Activated CD8-positive, alpha-beta memory T cell treated with anti-CD3 and anti-CD28 coated beads, Interleukin-2, amount 10 ng/mL, durations not matched to agents 7 days and 5 days (primary cell): ENCODE results near the gene MRPL2. TPM values are rescaled to one million over a fixed set of nuclear protein-coding genes. Genes with fewer than 3 reads are reported as not detected.

Experiments used
- ATAC-seq: fragments of 150-1000 bp; cut with Tn5 transposase; one replicate; pipeline ENCODE4 v1.10.0; 2021; ENCODE audit warnings: moderate library complexity
- CTCF ChIA-PET: fragments of 350-600 bp; sonication (Branson Sonifier 250); formaldehyde crosslinking; loops from one replicate; lab custom pipeline; 2021; ENCODE audit warnings: antibody characterized with exemption; lab: Charles Lee
- DNase-seq: peaks from one replicate; pipeline ENCODE4 v3.0.0-alpha.2; 2020
- H3K27ac Mint-ChIP-seq: one replicate; pipeline ENCODE4 v1.8.0; 2021; ENCODE audit warnings: mild to moderate bottlenecking, mixed read lengths
- H3K27me3 Mint-ChIP-seq: one replicate; pipeline ENCODE4 v1.8.0; 2021; ENCODE audit warnings: mixed read lengths
- H3K36me3 Mint-ChIP-seq: one replicate; pipeline ENCODE4 v1.8.0; 2021; ENCODE audit warnings: mild to moderate bottlenecking, mixed read lengths
- H3K4me1 Mint-ChIP-seq: one replicate; pipeline ENCODE4 v1.8.0; 2021; ENCODE audit warnings: mixed read lengths
- H3K4me3 Mint-ChIP-seq: one replicate; pipeline ENCODE4 v1.8.0; 2021; ENCODE audit warnings: mild to moderate bottlenecking, moderate library complexity, mixed read lengths
- H3K9me3 Mint-ChIP-seq: one replicate; pipeline ENCODE4 v1.8.0; 2022; ENCODE audit warnings: low read depth, mixed read lengths
- total RNA-seq, 2 experiments: library from RNA; stranded (reverse); gene quantifications; one replicate each; pipeline ENCODE4 v1.2.3, GENCODE V29; 2021

The MRPL2 gene
- 10 to 100 TPM; 64.2 to 71.0 TPM for total RNA-seq

DNA sequence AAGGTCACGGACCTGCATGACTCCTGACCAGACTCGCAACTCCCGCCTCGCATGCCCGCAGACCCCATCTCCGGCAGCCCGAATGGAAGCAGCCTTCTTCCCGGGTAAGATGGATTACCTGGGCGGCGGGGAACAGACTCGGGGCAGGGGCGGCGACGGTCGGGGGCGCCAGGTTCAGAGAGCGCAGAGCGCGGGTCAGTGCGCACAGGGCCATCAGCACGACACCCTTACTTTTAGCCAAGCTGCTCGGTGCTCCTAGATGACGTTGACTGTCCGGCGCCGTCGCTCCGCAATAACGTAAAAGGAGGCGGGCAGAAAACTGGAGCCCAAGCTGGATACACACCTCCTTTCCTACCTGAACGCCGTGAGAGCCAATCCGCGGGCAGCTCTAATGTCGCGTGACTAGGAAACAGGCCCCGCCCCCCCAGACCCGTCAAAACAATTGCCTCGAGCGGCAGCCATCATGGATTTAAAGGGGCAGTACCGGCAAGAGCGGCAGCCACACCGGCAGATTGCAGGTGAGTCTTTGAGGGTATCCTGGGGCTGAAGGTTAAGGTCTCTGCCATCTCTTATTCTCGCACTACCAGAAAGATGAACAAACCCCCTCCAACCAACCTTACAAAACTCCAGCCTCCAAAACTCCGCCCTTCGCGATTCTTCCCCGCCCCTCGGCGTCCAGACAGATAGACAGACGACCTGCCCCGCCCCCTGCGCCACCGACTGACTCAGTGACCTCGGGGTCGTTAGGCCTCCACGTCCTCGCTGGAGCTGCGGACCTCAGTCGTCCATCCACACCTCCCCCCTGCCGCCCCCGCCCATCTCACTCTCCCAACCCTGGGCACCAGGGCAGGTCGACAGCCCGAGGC lies at the start of gene MRPL2, which contains the start of gene KLC4:
MRPL2 (minus strand) TSS at position 267 of the 866 bp plus-strand sequence; CDS start at position 214, 53 bp downstream.
KLC4 (plus strand) TSS at position 464 of the 866 bp plus-strand sequence. CDS start 1,705 bp downstream, outside the sequence.
- H3K27ac Mint-ChIP-seq = peak within 1 kb of the TSS; percentile 99
- CTCF ChIA-PET = interaction anchor here (0.7 to 1.6 kb wide), 11 partner anchors 10 to 333 kb away, joined by 3 to 11 read pairs (median 3); partner anchors contain the start of genes DNPH1 and PPP2R5D
- H3K27me3 Mint-ChIP-seq = no peaks in the 10 kb centered on the region
- peaks cover 11% of the 10 kb centered on the region for H3K36me3 Mint-ChIP-seq
- ATAC-seq (peak; percentile 95), DNase-seq (peak; percentile 99)
- H3K9me3 Mint-ChIP-seq = no peaks in the 10 kb centered on the region
- peak within 1 kb of the TSS; percentile 92 for H3K4me3 Mint-ChIP-seq
- H3K4me1 Mint-ChIP-seq = peaks cover 27% of the 10 kb centered on the region

DNA sequence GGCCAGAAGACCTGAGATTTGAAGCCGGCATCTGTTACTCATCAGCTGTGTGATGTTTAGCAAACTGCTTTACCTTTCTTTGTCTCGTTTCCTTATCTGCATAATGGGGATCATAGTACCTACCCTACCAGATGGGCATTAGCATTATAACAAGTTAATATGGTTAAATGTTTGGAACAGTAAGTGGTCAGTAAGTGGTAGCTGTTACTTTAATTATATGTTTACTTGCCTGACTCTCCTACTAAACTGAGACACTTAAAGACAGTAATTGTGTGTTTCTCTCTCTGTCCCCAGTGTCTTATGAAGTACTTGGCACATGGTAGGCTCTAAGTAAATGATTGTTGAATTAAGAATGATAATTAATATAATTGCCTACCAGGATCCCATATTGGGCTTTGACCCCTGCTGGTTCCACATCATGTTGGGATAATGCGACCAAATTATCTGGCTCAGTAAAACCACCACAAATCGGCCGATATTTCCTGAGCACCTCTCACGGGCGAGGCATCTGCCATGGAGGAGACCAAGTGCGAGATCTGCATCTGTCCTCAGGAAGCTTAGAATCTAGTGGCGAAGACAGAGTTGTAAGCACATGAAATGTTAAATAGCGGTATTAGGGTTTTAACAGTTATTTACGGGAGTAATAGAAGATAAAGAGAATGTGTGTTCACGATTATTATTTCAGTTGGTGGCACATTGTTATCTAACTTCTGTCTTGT lies 48.3 kb upstream of the MRPL2 start:
- H3K4me1 Mint-ChIP-seq = no peaks in the 10 kb centered on the region
- DNase-seq = no peak
- CTCF ChIA-PET = no interaction called here
- peaks cover 3% of the 10 kb centered on the region for H3K27me3 Mint-ChIP-seq
- no peak overlapping the region for H3K27ac Mint-ChIP-seq
- no peaks in the 10 kb centered on the region for H3K36me3 Mint-ChIP-seq
- H3K9me3 Mint-ChIP-seq = no peaks in the 10 kb centered on the region
- H3K4me3 Mint-ChIP-seq = no peak overlapping the region
- ATAC-seq = no peak

DNA sequence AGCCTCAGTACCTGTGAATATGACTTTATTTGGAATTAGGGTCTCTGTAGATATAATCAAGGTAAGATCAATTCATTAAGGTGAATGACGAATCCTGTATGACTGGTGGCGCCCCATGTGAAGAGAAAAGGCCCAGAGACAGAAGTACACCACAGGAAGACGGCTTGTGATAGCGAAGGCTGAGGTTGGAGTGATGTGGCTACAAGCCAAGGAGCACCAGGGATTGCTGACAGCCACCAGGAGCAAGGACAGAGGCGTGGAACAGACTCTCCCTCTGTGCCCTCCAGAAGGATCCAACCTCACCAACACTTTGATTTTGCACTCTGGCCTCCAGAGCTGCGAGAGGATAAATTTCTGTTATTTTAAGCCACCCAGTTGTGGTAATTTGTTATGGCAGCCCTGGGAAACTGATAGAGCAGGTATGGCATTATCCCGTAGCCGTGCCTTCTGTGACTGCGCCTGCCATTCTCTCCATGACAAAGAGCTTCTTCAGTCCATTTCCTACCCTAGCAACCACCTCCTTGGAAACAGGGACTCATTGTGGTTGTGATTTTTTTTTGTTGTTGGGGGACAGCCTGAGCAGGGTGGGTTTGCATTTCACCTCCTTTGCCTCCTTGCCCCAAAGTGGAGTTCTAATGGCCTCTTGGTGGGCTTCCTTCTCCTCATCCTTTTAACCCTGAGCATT lies 46.4 kb upstream of the MRPL2 start:
- H3K4me3 Mint-ChIP-seq = no peak overlapping the region
- no peaks in the 10 kb centered on the region for H3K9me3 Mint-ChIP-seq
- ATAC-seq (no peak), DNase-seq (no peak)
- H3K27me3 Mint-ChIP-seq = peaks cover 3% of the 10 kb centered on the region
- no peaks in the 10 kb centered on the region for H3K4me1 Mint-ChIP-seq
- CTCF ChIA-PET = interaction anchor here (0.9 kb wide), 1 partner anchor 38 kb away, joined by 3 read pairs; no protein-coding TSS in a partner anchor
- H3K36me3 Mint-ChIP-seq = no peaks in the 10 kb centered on the region
- no peak overlapping the region for H3K27ac Mint-ChIP-seq

- no peak for DNase-seq
- CTCF ChIA-PET = no interaction called here
- H3K27me3 Mint-ChIP-seq = peaks cover 3% of the 10 kb centered on the region
Observed at GRCh38 chr6:43103253-43103876, 44.1 kb upstream of the MRPL2 start.

GRCh38 chr6:43101497-43101896 lies 42.3 kb upstream of the MRPL2 start:
- Mint-ChIP-seq H3K27me3 (peaks cover 3% of the 10 kb centered on the region), H3K4me1 (no peaks in the 10 kb centered on the region), H3K4me3 (no peak overlapping the region), H3K9me3 (no peaks in the 10 kb centered on the region), H3K36me3 (no peaks in the 10 kb centered on the region), H3K27ac (no peak overlapping the region)
- no peak for DNase-seq
- no peak for ATAC-seq
- CTCF ChIA-PET = no interaction called here

More at GRCh38 chr6:43103253-43103876, 44.1 kb upstream of the MRPL2 start:
- Mint-ChIP-seq H3K4me1 (no peaks in the 10 kb centered on the region), H3K4me3 (no peak overlapping the region), H3K9me3 (no peaks in the 10 kb centered on the region), H3K36me3 (no peaks in the 10 kb centered on the region), H3K27ac (no peak overlapping the region)
- ATAC-seq = no peak

GRCh38 chr6:43097502-43097901 lies 38.3 kb upstream of the MRPL2 start:
- no peaks in the 10 kb centered on the region for H3K9me3 Mint-ChIP-seq
- DNase-seq (no peak), ATAC-seq (no peak)
- H3K4me1 Mint-ChIP-seq = peaks cover 14% of the 10 kb centered on the region
- no peaks in the 10 kb centered on the region for H3K27me3 Mint-ChIP-seq
- H3K4me3 Mint-ChIP-seq = no peak overlapping the region
- CTCF ChIA-PET = interaction anchor here (2.0 kb wide), 1 partner anchor 46 kb away, joined by 10 read pairs; no protein-coding TSS in a partner anchor
- H3K36me3 Mint-ChIP-seq = no peaks in the 10 kb centered on the region
- H3K27ac Mint-ChIP-seq = no peak overlapping the region

GRCh38 chr6:43097098-43097489 lies 37.9 kb upstream of the MRPL2 start:
- DNase-seq (no peak), ATAC-seq (no peak)
- Mint-ChIP-seq H3K27ac (no peak overlapping the region), H3K4me3 (no peak overlapping the region), H3K27me3 (no peaks in the 10 kb centered on the region), H3K9me3 (no peaks in the 10 kb centered on the region), H3K4me1 (peaks cover 16% of the 10 kb centered on the region), H3K36me3 (no peaks in the 10 kb centered on the region)
- CTCF ChIA-PET = interaction anchor here (2.0 kb wide), 1 partner anchor 47 kb away, joined by 10 read pairs; no protein-coding TSS in a partner anchor

GRCh38 chr6:43096451-43097097 lies 37.3 kb upstream of the MRPL2 start:
- ATAC-seq (no peak), DNase-seq (no peak)
- no peak overlapping the region for H3K4me3 Mint-ChIP-seq
- no peaks in the 10 kb centered on the region for H3K9me3 Mint-ChIP-seq
- H3K36me3 Mint-ChIP-seq = no peaks in the 10 kb centered on the region
- H3K27me3 Mint-ChIP-seq = no peaks in the 10 kb centered on the region
- no peak overlapping the region for H3K27ac Mint-ChIP-seq
- H3K4me1 Mint-ChIP-seq = peaks cover 16% of the 10 kb centered on the region
- CTCF ChIA-PET = interaction anchor here (2.0 kb wide), 1 partner anchor 47 kb away, joined by 10 read pairs; no protein-coding TSS in a partner anchor

- Mint-ChIP-seq H3K36me3 (no peaks in the 10 kb centered on the region), H3K9me3 (no peaks in the 10 kb centered on the region), H3K4me3 (no peak overlapping the region), H3K27ac (no peak overlapping the region), H3K27me3 (no peaks in the 10 kb centered on the region), H3K4me1 (peaks cover 16% of the 10 kb centered on the region)
- CTCF ChIA-PET = interaction anchor here (2.0 kb wide), 1 partner anchor 48 kb away, joined by 10 read pairs; no protein-coding TSS in a partner anchor
- no peak for ATAC-seq
- no peak for DNase-seq
Observed at GRCh38 chr6:43095939-43096338, 36.7 kb upstream of the MRPL2 start.

GRCh38 chr6:43093436-43094289 lies 34.4 kb upstream of the MRPL2 start:
- CTCF ChIA-PET = interaction anchor here (1.1 to 1.2 kb wide), 2 partner anchors 11 to 193 kb away, joined by 3 read pairs; no protein-coding TSS in a partner anchor
- no peaks in the 10 kb centered on the region for H3K9me3 Mint-ChIP-seq
- H3K4me1 Mint-ChIP-seq = peaks cover 16% of the 10 kb centered on the region
- H3K4me3 Mint-ChIP-seq = no peak overlapping the region
- H3K27me3 Mint-ChIP-seq = no peaks in the 10 kb centered on the region
- no peak overlapping the region for H3K27ac Mint-ChIP-seq
- peak; percentile 23 for ATAC-seq
- H3K36me3 Mint-ChIP-seq = no peaks in the 10 kb centered on the region
- no peak for DNase-seq

- CTCF ChIA-PET = interaction anchor here (1.1 to 1.2 kb wide), 2 partner anchors 10 to 192 kb away, joined by 3 read pairs; no protein-coding TSS in a partner anchor
- peak; percentile 46 for ATAC-seq
- Mint-ChIP-seq H3K4me3 (no peak overlapping the region), H3K9me3 (no peaks in the 10 kb centered on the region), H3K27ac (no peak overlapping the region), H3K4me1 (peaks cover 16% of the 10 kb centered on the region), H3K36me3 (no peaks in the 10 kb centered on the region), H3K27me3 (no peaks in the 10 kb centered on the region)
- DNase-seq = no peak
Observed at GRCh38 chr6:43092635-43093034, 33.4 kb upstream of the MRPL2 start.
